Tibial artery (tissue), 4 donors: ENCODE measurements around the gene EEF2K.

ENCODE experiments used
- DNase-seq, 2 donors: peaks; one replicate each; pipeline ENCODE4 v3.0.0-alpha.2; 2019
- H3K27ac ChIP-seq, 2 donors: fragments of 200-600 bp; sonication (generic) in 1 of 2; 1 replicate in 1 of 2; 2 replicates in 1 of 2; pipeline ENCODE4 v1.5.1; 2018 to 2019; ENCODE audit warnings: mild to moderate bottlenecking in 1 of 2
- H3K27me3 ChIP-seq, 2 donors: fragments of 200-600 bp; sonication (generic) in 1 of 2; one replicate each; pipeline versions ENCODE4 v1.5.1 to v1.6.0; 2016 to 2019
- H3K36me3 ChIP-seq, 3 donors: fragments of 200-600 bp; sonication (generic) in 2 of 3; one replicate each; pipeline ENCODE4 v1.5.1; 2016 to 2019; ENCODE audit warnings: mild to moderate bottlenecking in 2 of 3
- H3K4me1 ChIP-seq, 4 donors: fragments of 200-600 bp; sonication (generic) in 2 of 4; 1 replicate in 3 of 4; 2 replicates in 1 of 4; pipeline ENCODE4 v1.5.1; 2016 to 2019
- H3K4me3 ChIP-seq, 2 donors: fragments of 200-600 bp; sonication (generic) in 1 of 2; 1 replicate in 1 of 2; 2 replicates in 1 of 2; pipeline ENCODE4 v1.5.1; 2018 to 2019; ENCODE audit warnings: mild to moderate bottlenecking in 2 of 2
- H3K9me3 ChIP-seq, 3 donors: fragments of 200-600 bp; sonication (generic) in 1 of 3; one replicate each; pipeline ENCODE4 v1.5.1; 2016 to 2019
- intact Hi-C: fragments of 100-400 bp; cut with DNase I; formaldehyde crosslinking; loops from one replicate; pipeline ENCODE4 v1.15.0; 2023; ENCODE audit warnings: low total_unique reads
- TF ChIP-seq, protein P1 (sequence below), 2 experiments: fragments of 200-600 bp in 1 of 2; fragments of 450-650 bp in 1 of 2; IDR thresholded peaks; one replicate each; pipeline ENCODE4 v1.5.1; 2017 to 2019; ENCODE audit warnings: antibody characterized with exemption in 2 of 2, mild to moderate bottlenecking in 1 of 2, moderate library complexity in 1 of 2

The EEF2K gene

GRCh38 chr16:22302776-22303363 is 96.8 kb downstream of the EEF2K start:
- peaks cover 16 to 59% (median 47%) of the 10 kb centered on the region in 3 donors for H3K36me3 ChIP-seq
- no peak for DNase-seq
- H3K9me3 ChIP-seq = no peaks in the 10 kb centered on the region
- no peaks in the 10 kb centered on the region for H3K27me3 ChIP-seq
- H3K27ac ChIP-seq = no peak overlapping the region
- TF ChIP-seq, protein P1, sequence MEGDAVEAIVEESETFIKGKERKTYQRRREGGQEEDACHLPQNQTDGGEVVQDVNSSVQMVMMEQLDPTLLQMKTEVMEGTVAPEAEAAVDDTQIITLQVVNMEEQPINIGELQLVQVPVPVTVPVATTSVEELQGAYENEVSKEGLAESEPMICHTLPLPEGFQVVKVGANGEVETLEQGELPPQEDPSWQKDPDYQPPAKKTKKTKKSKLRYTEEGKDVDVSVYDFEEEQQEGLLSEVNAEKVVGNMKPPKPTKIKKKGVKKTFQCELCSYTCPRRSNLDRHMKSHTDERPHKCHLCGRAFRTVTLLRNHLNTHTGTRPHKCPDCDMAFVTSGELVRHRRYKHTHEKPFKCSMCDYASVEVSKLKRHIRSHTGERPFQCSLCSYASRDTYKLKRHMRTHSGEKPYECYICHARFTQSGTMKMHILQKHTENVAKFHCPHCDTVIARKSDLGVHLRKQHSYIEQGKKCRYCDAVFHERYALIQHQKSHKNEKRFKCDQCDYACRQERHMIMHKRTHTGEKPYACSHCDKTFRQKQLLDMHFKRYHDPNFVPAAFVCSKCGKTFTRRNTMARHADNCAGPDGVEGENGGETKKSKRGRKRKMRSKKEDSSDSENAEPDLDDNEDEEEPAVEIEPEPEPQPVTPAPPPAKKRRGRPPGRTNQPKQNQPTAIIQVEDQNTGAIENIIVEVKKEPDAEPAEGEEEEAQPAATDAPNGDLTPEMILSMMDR (IDR thresholded peaks at IDR 0.05) = no peak
- no peak overlapping the region for H3K4me3 ChIP-seq
- intact Hi-C loops = loop anchor here (5.0 kb wide), 1 partner anchor 296 kb away; the partner anchor contains the start of gene MOSMO
- peaks cover 0 to 22% (median 12%) of the 10 kb centered on the region in 4 donors for H3K4me1 ChIP-seq

GRCh38 chr16:22304411-22304810 is 98.3 kb downstream of the EEF2K start:
- intact Hi-C loops = loop anchor here (5.0 kb wide), 1 partner anchor 297 kb away; the partner anchor contains the start of gene MOSMO

GRCh38 chr16:22306788-22307187 is 100.7 kb downstream of the EEF2K start:
- intact Hi-C loops = no loop called here
- H3K27ac ChIP-seq = no peak overlapping the region
- TF ChIP-seq, protein P1 (IDR thresholded peaks at IDR 0.05) = no peak
- H3K4me1 ChIP-seq = no peaks in the 10 kb centered on the region
- H3K9me3 ChIP-seq = no peaks in the 10 kb centered on the region
- H3K27me3 ChIP-seq = no peaks in the 10 kb centered on the region
- H3K36me3 ChIP-seq = peaks cover 41 to 96% (median 75%) of the 10 kb centered on the region in 3 donors
- no peak for DNase-seq
- H3K4me3 ChIP-seq = no peak overlapping the region

More at GRCh38 chr16:22304411-22304810, 98.3 kb downstream of the EEF2K start:
- peaks cover 0 to 12% (median 8%) of the 10 kb centered on the region in 4 donors for H3K4me1 ChIP-seq
- no peak overlapping the region for H3K27ac ChIP-seq
- no peak overlapping the region for H3K4me3 ChIP-seq
- no peaks in the 10 kb centered on the region for H3K27me3 ChIP-seq
- H3K36me3 ChIP-seq = peaks cover 26 to 74% (median 62%) of the 10 kb centered on the region in 3 donors
- DNase-seq = no peak
- TF ChIP-seq, protein P1 (IDR thresholded peaks at IDR 0.05) = no peak
- no peaks in the 10 kb centered on the region for H3K9me3 ChIP-seq

DNA sequence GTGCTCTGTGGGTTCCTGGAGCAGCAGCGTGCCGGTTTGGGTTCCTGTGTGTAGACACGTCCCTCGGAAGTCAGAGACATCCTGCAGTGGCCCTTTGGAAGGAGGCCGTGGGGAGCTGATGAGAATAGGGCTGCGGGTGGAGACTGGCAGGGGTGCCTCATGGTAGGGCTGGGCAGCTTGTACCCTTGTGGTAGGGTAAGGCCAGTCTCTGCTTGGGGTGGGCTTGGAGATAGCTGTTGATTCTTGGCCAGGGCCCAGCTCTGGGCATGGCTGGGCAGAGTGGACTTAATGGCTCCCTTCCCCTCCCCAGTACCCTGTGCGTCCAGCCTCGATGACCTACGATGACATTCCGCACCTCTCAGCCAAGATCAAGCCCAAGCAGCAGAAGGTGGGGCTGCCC is 101.8 kb downstream of the EEF2K start:
- peaks cover 49 to 95% (median 82%) of the 10 kb centered on the region in 3 donors for H3K36me3 ChIP-seq
- no peaks in the 10 kb centered on the region for H3K27me3 ChIP-seq
- intact Hi-C loops = no loop called here
- TF ChIP-seq, protein P1 (IDR thresholded peaks at IDR 0.05) = no peak
- no peak overlapping the region for H3K27ac ChIP-seq
- no peaks in the 10 kb centered on the region for H3K4me1 ChIP-seq
- H3K9me3 ChIP-seq = no peaks in the 10 kb centered on the region
- no peak for DNase-seq
- H3K4me3 ChIP-seq = no peak overlapping the region

DNA sequence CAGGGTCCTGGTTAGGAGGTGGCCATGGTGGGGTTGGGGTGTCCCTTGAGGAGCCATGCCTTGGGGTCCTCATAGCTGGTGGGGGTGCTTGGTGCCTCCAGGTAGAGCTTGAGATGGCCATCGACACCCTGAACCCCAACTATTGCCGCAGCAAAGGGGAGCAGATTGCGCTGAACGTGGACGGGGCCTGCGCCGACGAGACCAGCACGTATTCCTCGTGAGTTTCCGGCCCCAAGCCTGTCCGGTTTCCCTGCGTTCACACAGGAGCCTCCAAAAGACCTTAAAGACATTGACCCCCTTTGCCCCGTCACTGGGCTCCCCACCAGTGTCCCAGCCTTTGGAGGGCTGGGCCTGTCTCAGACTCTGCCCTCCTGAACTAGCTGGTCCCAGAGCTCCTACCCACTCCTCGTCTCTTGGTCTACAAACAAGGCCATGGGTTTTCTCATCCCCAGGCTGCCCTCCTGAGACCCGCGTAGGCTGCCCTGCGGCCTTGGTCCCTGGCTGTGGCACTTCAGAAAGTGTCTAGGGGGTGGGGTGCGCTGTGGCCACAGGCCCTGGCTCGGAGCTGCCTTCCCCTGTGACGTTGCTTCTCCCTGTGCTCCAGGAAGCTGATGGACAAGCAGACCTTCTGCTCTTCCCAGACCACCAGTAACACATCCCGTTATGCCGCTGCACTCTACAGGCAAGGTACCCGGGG is 102.9 kb downstream of the EEF2K start:
- Histone ChIP-seq H3K4me1 (no peaks in the 10 kb centered on the region), H3K36me3 (peaks cover 46 to 99% (median 86%) of the 10 kb centered on the region in 3 donors), H3K27ac (no peak overlapping the region), H3K9me3 (no peaks in the 10 kb centered on the region), H3K27me3 (no peaks in the 10 kb centered on the region), H3K4me3 (no peak overlapping the region)
- no peak for DNase-seq
- TF ChIP-seq, protein P1 (IDR thresholded peaks at IDR 0.05) = no peak
- intact Hi-C loops = no loop called here
